PC-9 (cell line): ENCODE data around the gene OR2T1.
"Not testable (repeated sequence)": the region's sequence is repeated elsewhere in the genome, so short reads cannot be mapped to it uniquely, and the experiment has no call there.

ENCODE experiments used
- EZH2 ChIP-seq: fragments of 200-600 bp; sonication (generic); IDR thresholded peaks from 2 replicates; pipeline ENCODE4 v1.8.0; 2017; ENCODE audit warnings: antibody characterized with exemption, low read depth
- TF ChIP-seq, protein P1 (sequence below): fragments of 200-600 bp; sonication (generic); conservative IDR thresholded peaks from 2 replicates; pipeline ENCODE4 v1.6.1; 2017; ENCODE audit warnings: mixed run types, antibody characterized with exemption, mild to moderate bottlenecking, moderate library complexity

DNA sequence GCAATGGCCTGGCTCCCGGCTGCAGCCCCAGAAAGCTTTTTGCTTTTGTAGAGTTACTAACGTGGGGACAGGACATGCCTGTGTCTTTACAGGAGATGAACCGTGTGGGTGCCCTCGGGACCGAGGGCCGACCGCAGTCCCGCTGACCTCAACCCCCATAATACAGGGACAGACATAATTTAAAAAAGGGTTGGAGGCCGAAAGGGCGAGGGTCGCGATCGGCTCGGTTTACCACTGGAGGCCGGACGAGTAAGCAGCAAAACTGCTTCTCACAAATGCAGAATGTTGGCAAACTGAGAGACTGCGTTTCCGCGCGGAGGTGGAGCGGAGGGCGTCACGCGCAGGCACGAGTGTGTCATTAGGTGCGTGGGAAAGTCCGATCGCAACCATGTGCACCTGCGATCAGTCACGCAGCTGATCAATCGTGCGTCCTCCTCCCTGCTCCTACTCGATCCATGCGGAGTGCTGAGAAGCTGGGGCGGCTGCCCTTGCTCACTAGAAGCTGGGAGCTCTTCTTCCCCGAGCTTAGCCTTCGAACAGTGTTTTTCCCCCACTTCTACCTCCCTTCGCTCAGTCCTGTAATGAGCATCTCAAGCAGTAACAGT, 31.1 kb downstream of the OR2T1 start:
- TF ChIP-seq, protein P1, sequence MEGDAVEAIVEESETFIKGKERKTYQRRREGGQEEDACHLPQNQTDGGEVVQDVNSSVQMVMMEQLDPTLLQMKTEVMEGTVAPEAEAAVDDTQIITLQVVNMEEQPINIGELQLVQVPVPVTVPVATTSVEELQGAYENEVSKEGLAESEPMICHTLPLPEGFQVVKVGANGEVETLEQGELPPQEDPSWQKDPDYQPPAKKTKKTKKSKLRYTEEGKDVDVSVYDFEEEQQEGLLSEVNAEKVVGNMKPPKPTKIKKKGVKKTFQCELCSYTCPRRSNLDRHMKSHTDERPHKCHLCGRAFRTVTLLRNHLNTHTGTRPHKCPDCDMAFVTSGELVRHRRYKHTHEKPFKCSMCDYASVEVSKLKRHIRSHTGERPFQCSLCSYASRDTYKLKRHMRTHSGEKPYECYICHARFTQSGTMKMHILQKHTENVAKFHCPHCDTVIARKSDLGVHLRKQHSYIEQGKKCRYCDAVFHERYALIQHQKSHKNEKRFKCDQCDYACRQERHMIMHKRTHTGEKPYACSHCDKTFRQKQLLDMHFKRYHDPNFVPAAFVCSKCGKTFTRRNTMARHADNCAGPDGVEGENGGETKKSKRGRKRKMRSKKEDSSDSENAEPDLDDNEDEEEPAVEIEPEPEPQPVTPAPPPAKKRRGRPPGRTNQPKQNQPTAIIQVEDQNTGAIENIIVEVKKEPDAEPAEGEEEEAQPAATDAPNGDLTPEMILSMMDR: not testable (repeated sequence)
- not testable (repeated sequence) for TF ChIP-seq EZH2
